ENCODE measurements around the gene MKLN1. TPM values are rescaled to one million over a fixed set of nuclear protein-coding genes. Genes with fewer than 3 reads are reported as not detected.
A peak's percentile ranks its signal among the peaks of the same experiment; 100 is the strongest.

MKLN1 gene
- 10 to 100 TPM; 34.9 to 49.3 (median 45.3) TPM for total RNA-seq
- 10 to 100 TPM; 14.7 to 70.8 (median 18.4) TPM for polyA plus RNA-seq
- long read RNA-seq, donor 1, full-length matches to known transcripts, result 16 of 25 reads
- long read RNA-seq, donor 1, partial matches to known transcripts, result 0 of 25 reads
- long read RNA-seq, donor 1, other reads (novel, unspliced or antisense), result 9 of 25 reads
- long read RNA-seq, donor 2, full-length matches to known transcripts, result 45 of 76 reads
- long read RNA-seq, donor 2, partial matches to known transcripts, result 6 of 76 reads
- long read RNA-seq, donor 2, other reads (novel, unspliced or antisense), result 25 of 76 reads

GRCh38 chr7:131327626-131328376 lies at the start of gene MKLN1:
Gene MKLN1 (plus strand): TSS chr7:131327876. CDS start chr7:131327900, 24 bp downstream.
- intact Hi-C loops (cut with DNase I), result loop anchor here in 1 of 2 donors (5.0 kb wide), 2 partner anchors 94 to 250 kb away; no protein-coding TSS in a partner anchor
- WGBS, 3 donors, result 0 to 1% (median 0%) methylated on average over 48 to 69 of the region's 69 CpGs
- Histone ChIP-seq H3K4me1 (peaks cover 33% of the 10 kb centered on the region), H3K4me3 (peak within 1 kb of the TSS; percentile 99), H3K36me3 (ENCODE audit: insufficient read depth in 1 of 2, low read depth in 1 of 2) (peaks cover 0 to 10% of the 10 kb centered on the region in 2 donors), H3K27ac (peak within 1 kb of the TSS; percentile 99), H3K27me3 (ENCODE audit: insufficient read depth in 3 of 3, low read length in 2 of 3) (no peaks in the 10 kb centered on the region), H3K9me3 (no peaks in the 10 kb centered on the region)
- no peak for TF ChIP-seq CTCF (IDR thresholded peaks at IDR 0.05)
- DNase-seq (peak; percentile 94 to 96), ATAC-seq (peak; percentile 98 to 99 (median 98))

GRCh38 chr7:131279044-131279443 lies 48.6 kb upstream of the MKLN1 start:
- H3K4me1 ChIP-seq, result no peaks in the 10 kb centered on the region
- H3K27me3 ChIP-seq (ENCODE audit: insufficient read depth in 3 of 3, low read length in 2 of 3), result no peaks in the 10 kb centered on the region
- no peak for ATAC-seq
- intact Hi-C loops (cut with DNase I), result no loop called here
- no peak overlapping the region for H3K27ac ChIP-seq
- H3K9me3 ChIP-seq, result no peaks in the 10 kb centered on the region
- DNase-seq, result no peak
- H3K36me3 ChIP-seq (ENCODE audit: insufficient read depth in 1 of 2, low read depth in 1 of 2), result no peaks in the 10 kb centered on the region
- TF ChIP-seq CTCF (IDR thresholded peaks at IDR 0.05), result no peak
- H3K4me3 ChIP-seq, result no peak overlapping the region
- 50 to 56% (median 51%) methylated on average over 1 of the region's 1 CpG for WGBS, 3 donors

- WGBS, 3 donors, result 92 to 94% (median 94%) methylated on average over 5 of the region's 5 CpGs
Measured at GRCh38 chr7:131281266-131282048, 46.2 kb upstream of the MKLN1 start.

More at GRCh38 chr7:131281266-131282048, 46.2 kb upstream of the MKLN1 start:
- H3K4me3 ChIP-seq, result no peak overlapping the region
- H3K27me3 ChIP-seq (ENCODE audit: insufficient read depth in 3 of 3, low read length in 2 of 3), result no peaks in the 10 kb centered on the region
- TF ChIP-seq CTCF (IDR thresholded peaks at IDR 0.05), result no peak
- peaks cover 12% of the 10 kb centered on the region for H3K4me1 ChIP-seq
- H3K9me3 ChIP-seq, result no peaks in the 10 kb centered on the region
- no peaks in the 10 kb centered on the region for H3K36me3 ChIP-seq (ENCODE audit: insufficient read depth in 1 of 2, low read depth in 1 of 2)
- intact Hi-C loops (cut with DNase I), result no loop called here
- ATAC-seq, result no peak
- H3K27ac ChIP-seq, result no peak overlapping the region
- DNase-seq, result no peak
